SU-DHL-6 (cell line): ENCODE measurements around the gene NTSR1.

Experiments
- H2AFZ ChIP-seq: fragments of 200-600 bp; sonication (generic); 2 replicates; pipeline ENCODE4 v1.6.1; 2014; ENCODE audit warnings: low read depth, mild to moderate bottlenecking, moderate library complexity, mixed read lengths, antibody characterized with exemption, low read length; ENCODE audit not compliant: severe bottlenecking
- H3F3A ChIP-seq: fragments of 200-600 bp; shearing (Covaris generic); 2 replicates; pipeline ENCODE4 v1.6.0; 2016; ENCODE audit warnings: antibody characterized with exemption, mild to moderate bottlenecking; ENCODE audit not compliant: insufficient read depth
- H3K27ac ChIP-seq: fragments of 200-600 bp; sonication (generic); 2 replicates; pipeline ENCODE4 v1.5.1; 2016; ENCODE audit warnings: low read depth, mild to moderate bottlenecking, low read length, moderate library complexity, mixed read lengths
- H3K27me3 ChIP-seq: fragments of 200-600 bp; sonication (generic), shearing (Covaris generic); 2 replicates; pipeline ENCODE4 v1.6.0; 2014; ENCODE audit warnings: mild to moderate bottlenecking, low read length
- H3K36me3 ChIP-seq: fragments of 200-600 bp; sonication (generic); 2 replicates; pipeline ENCODE4 v1.6.1; 2014; ENCODE audit warnings: mild to moderate bottlenecking, low read length, mixed read lengths
- H3K4me2 ChIP-seq: fragments of 300-600, 200-600 bp; shearing (Covaris generic), sonication (generic); 2 replicates; pipeline ENCODE4 v1.6.0; 2014; ENCODE audit warnings: low read length, low read depth, mild to moderate bottlenecking; ENCODE audit not compliant: poor library complexity, severe bottlenecking
- H3K4me3 ChIP-seq: fragments of 200-600 bp; sonication (generic); 2 replicates; pipeline ENCODE4 v1.5.1; 2014; ENCODE audit warnings: antibody characterized with exemption, low read length, mild to moderate bottlenecking, mixed read lengths; ENCODE audit not compliant: insufficient read depth, poor library complexity, severe bottlenecking
- H3K79me2 ChIP-seq: fragments of 200-600 bp; sonication (generic); 2 replicates; pipeline ENCODE4 v1.6.1; 2014; ENCODE audit warnings: mild to moderate bottlenecking, low read length, moderate library complexity; ENCODE audit not compliant: insufficient read depth
- H3K9ac ChIP-seq: fragments of 200-600 bp; sonication (generic); 2 replicates; pipeline ENCODE4 v1.7.0; 2014; ENCODE audit warnings: mild to moderate bottlenecking, low read length
- H3K9me2 ChIP-seq: fragments of 200-600 bp; sonication (generic); replicated peaks from 2 replicates; pipeline ENCODE4 v1.6.1; 2014; ENCODE audit warnings: low read length; ENCODE audit not compliant: insufficient read depth
- H3K9me3 ChIP-seq: fragments of 200-600 bp; sonication (generic); 2 replicates; pipeline ENCODE4 v1.6.1; 2014; ENCODE audit warnings: low read length, mixed read lengths; ENCODE audit not compliant: insufficient read depth
- H4K20me1 ChIP-seq: fragments of 200-600 bp; sonication (generic); 2 replicates; pipeline ENCODE4 v1.6.1; 2014; ENCODE audit warnings: low read depth, mild to moderate bottlenecking, antibody characterized with exemption, low read length, moderate library complexity, mixed read lengths
- EZH2phosphoT487 ChIP-seq: fragments of 200-600 bp; sonication (generic), shearing (Covaris generic); conservative IDR thresholded peaks from 2 replicates; pipeline ENCODE4 v1.6.1; 2018; ENCODE audit warnings: mild to moderate bottlenecking, antibody characterized with exemption, low read length, moderate library complexity, mixed read lengths
- TF ChIP-seq, protein P1 (sequence below): fragments of 200-600 bp; sonication (generic); IDR thresholded peaks from one replicate; pipeline ENCODE4 v1.5.1; 2017; ENCODE audit warnings: antibody characterized with exemption, mild to moderate bottlenecking, low read length, moderate library complexity; ENCODE audit not compliant: insufficient read depth, poor library complexity, severe bottlenecking

NTSR1 gene

DNA sequence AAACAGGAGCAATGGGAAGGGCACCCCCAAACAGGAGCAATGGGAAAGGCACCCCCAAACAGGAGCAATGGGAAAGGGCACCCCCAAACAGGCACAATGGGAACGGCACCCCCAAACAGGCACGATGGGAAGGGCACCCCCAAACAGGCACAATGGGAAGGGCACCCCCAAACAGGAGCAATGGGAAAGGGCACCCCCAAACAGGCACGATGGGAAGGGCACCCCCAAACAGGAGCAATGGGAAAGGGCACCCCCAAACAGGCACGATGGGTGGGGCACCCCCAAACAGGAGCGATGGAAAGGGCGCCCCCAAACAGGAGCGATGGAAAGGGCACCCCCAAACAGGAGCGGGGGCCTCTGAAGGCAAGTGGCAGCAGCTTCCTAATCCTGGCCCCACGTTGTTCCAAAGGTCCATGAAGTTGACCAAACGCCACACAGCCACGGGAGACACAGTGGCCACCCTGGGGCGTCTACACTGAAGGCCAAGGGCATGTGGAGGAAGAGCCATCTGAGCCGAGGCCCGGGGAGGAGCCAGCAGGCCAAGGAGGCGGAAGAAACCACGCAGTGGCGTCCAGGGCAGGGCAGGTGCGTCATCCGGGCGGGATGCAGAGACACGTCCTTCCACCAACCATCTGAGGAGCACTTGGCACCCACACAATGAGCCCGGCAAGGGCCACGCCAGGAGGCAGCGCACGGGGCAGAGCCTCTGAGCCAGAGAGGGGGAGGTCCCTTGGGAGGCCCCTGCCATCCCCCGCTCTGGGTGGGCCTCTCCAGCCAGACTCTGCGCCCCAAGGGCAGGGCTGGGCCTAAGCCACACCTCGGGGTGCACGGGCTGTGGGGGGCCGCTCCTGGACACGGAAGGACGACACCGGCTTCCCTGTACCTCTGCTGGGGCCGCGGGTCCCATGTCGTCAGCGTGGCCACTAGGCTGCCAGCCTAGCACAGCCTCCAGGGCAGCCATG is 21.5 kb upstream of the NTSR1 start:
- Histone ChIP-seq H3K4me3 (no peak overlapping the region), H3K9me3 (no peaks in the 10 kb centered on the region), H3K27ac (no peak overlapping the region), H2AFZ (no peak overlapping the region), H3K9ac (no peak overlapping the region), H3F3A (no peaks in the 10 kb centered on the region), H4K20me1 (no peaks in the 10 kb centered on the region), H3K79me2 (no peaks in the 10 kb centered on the region), H3K9me2 (no peaks in the 10 kb centered on the region), H3K4me2 (no peak overlapping the region), H3K27me3 (no peaks in the 10 kb centered on the region), H3K36me3 (no peaks in the 10 kb centered on the region)
- TF ChIP-seq, protein P1, sequence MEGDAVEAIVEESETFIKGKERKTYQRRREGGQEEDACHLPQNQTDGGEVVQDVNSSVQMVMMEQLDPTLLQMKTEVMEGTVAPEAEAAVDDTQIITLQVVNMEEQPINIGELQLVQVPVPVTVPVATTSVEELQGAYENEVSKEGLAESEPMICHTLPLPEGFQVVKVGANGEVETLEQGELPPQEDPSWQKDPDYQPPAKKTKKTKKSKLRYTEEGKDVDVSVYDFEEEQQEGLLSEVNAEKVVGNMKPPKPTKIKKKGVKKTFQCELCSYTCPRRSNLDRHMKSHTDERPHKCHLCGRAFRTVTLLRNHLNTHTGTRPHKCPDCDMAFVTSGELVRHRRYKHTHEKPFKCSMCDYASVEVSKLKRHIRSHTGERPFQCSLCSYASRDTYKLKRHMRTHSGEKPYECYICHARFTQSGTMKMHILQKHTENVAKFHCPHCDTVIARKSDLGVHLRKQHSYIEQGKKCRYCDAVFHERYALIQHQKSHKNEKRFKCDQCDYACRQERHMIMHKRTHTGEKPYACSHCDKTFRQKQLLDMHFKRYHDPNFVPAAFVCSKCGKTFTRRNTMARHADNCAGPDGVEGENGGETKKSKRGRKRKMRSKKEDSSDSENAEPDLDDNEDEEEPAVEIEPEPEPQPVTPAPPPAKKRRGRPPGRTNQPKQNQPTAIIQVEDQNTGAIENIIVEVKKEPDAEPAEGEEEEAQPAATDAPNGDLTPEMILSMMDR, result no peak
- no peak for TF ChIP-seq EZH2phosphoT487

DNA sequence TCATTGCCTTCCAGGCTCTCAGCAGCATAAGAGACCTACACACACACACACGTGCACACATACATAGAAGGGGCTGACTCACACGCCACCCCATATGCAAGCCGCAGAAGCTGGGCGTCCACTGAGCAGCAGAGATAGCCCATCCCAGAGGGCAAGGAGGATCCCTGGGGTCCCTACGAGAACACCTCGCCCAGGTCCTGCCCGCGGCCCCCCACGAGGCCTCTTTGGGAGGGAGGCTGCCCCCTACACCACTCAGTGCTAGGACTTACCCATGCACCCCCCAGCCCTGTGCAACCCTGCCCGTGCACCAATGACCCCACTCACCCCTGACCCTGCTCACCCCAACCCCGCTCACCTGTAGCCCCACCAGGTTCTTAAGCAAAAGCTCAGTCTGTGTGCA is 20.6 kb upstream of the NTSR1 start:
- Histone ChIP-seq H3K4me3 (no peak overlapping the region), H3K9me2 (no peaks in the 10 kb centered on the region), H2AFZ (no peak overlapping the region), H3K9ac (no peak overlapping the region), H4K20me1 (no peaks in the 10 kb centered on the region), H3K27ac (no peak overlapping the region), H3K4me2 (no peak overlapping the region), H3K36me3 (no peaks in the 10 kb centered on the region), H3K27me3 (no peaks in the 10 kb centered on the region), H3F3A (no peaks in the 10 kb centered on the region), H3K79me2 (no peaks in the 10 kb centered on the region), H3K9me3 (no peaks in the 10 kb centered on the region)
- TF ChIP-seq, protein P1, result no peak
- TF ChIP-seq EZH2phosphoT487, result no peak

DNA sequence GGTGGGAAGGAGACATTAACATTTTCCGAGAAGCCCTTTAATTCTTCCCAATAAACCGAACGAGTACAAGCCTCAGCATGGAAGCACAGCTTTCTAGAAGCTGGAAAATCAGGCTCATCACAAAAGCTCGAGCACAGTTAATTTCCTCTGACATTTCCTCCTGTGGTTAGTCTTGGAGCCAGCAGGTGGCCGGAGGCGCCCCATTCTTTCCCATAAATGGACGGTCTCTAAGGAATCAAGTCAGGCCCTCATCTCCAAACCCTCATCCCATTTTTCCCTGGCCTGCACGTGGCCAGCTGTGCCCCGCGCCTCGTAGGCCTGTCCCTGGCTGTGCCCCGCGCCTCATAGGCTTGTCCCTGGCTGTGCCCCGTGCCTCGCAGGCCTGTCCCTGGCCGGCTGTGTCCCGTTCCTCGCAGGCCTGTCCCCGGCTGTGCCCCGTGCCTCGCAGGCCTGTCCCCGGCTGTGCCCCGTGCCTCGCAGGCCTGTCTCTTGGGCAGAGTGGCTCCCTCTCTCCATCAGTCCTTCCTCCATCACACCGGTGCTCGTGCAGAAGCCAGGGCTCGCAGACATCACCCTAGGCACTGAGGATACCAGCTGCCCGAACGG is 19.7 kb upstream of the NTSR1 start:
- H3K4me2 ChIP-seq, result no peak overlapping the region
- no peak overlapping the region for H3K9ac ChIP-seq
- no peaks in the 10 kb centered on the region for H3K27me3 ChIP-seq

More for the DNA sequence above, 19.7 kb upstream of the NTSR1 start:
- Histone ChIP-seq H3K79me2 (no peaks in the 10 kb centered on the region), H4K20me1 (no peaks in the 10 kb centered on the region), H3F3A (no peaks in the 10 kb centered on the region), H3K9me2 (no peaks in the 10 kb centered on the region), H3K9me3 (no peaks in the 10 kb centered on the region), H2AFZ (no peak overlapping the region), H3K4me3 (no peak overlapping the region), H3K36me3 (no peaks in the 10 kb centered on the region), H3K27ac (no peak overlapping the region)
- TF ChIP-seq, protein P1, result no peak
- no peak for TF ChIP-seq EZH2phosphoT487
